PC-9 (cell line): ENCODE results near the gene PTK6.

ENCODE experiments used
- EZH2 ChIP-seq: fragments of 200-600 bp; sonication (generic); IDR thresholded peaks from 2 replicates; pipeline ENCODE4 v1.8.0; 2017; ENCODE audit warnings: antibody characterized with exemption, low read depth
- TF ChIP-seq, protein P1 (sequence below): fragments of 200-600 bp; sonication (generic); conservative IDR thresholded peaks from 2 replicates; pipeline ENCODE4 v1.6.1; 2017; ENCODE audit warnings: mixed run types, antibody characterized with exemption, mild to moderate bottlenecking, moderate library complexity

DNA sequence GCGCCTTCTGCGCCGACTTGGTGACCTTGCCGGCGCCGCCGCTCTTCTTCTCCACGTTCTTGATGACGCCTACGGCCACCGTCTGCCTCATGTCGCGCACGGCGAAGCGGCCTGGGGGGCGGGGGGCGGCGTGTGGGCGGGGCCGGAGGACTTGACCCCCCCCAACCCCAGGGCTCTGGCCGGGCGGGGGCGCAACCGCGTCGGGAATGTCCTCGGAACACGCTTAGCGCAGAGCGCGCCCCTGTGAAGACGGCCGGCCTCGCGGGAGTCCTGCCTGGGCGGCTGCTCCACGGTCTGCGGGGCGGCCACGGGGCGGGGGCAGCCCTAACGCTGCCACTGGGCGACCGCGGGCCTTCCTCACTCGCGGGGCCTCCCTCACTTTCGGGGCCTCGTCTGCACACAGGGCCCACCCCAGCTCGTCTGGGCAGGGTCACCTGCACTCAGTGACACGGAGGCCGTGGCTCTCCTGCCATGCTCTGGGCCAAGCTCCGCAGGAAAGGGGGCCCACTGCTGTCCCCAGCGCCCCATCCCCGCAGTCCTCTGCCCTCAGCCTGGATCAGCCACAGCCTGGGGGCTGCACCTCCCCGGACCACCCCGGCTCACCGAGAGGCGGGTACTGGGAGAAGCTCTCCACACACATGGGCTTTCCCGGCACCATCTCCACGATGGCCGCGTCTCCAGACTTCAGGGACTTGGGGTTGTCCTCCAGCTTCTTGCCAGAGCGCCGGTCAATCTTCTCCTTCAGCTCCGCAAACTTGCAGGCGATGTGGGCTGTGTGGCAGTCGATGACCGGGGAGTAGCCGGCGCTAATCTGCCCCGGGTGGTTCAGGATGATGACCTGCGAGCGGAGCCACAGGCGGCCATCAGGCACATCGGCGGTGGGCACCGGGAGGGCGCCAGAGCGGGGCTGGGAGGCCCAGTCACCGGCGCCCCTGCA, 48.6 kb downstream of the PTK6 start:
- no peak for TF ChIP-seq EZH2
- TF ChIP-seq, protein P1, sequence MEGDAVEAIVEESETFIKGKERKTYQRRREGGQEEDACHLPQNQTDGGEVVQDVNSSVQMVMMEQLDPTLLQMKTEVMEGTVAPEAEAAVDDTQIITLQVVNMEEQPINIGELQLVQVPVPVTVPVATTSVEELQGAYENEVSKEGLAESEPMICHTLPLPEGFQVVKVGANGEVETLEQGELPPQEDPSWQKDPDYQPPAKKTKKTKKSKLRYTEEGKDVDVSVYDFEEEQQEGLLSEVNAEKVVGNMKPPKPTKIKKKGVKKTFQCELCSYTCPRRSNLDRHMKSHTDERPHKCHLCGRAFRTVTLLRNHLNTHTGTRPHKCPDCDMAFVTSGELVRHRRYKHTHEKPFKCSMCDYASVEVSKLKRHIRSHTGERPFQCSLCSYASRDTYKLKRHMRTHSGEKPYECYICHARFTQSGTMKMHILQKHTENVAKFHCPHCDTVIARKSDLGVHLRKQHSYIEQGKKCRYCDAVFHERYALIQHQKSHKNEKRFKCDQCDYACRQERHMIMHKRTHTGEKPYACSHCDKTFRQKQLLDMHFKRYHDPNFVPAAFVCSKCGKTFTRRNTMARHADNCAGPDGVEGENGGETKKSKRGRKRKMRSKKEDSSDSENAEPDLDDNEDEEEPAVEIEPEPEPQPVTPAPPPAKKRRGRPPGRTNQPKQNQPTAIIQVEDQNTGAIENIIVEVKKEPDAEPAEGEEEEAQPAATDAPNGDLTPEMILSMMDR: no peak
